ENCODE results near the gene SHISA5.

DNA sequence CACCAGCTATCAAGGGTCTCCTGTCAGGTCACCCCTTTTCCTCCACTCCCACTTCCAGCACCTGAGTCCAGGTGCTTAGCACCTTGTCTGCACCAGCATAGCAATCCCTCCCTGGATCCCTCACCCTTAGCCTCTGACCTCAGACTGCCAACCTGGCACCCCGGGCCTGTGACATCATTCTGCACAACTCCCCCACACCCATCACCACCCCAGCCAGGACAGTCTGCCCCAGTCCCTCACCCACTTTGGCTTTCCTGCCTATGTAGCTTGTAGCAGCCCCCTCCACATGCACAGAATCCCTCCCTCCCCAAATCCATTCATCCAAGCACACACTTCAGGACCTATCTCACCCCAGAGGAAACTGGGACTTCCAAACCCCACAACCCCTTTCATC, 73.3 kb downstream of the SHISA5 start:
- TF ChIP-seq, protein P1, sequence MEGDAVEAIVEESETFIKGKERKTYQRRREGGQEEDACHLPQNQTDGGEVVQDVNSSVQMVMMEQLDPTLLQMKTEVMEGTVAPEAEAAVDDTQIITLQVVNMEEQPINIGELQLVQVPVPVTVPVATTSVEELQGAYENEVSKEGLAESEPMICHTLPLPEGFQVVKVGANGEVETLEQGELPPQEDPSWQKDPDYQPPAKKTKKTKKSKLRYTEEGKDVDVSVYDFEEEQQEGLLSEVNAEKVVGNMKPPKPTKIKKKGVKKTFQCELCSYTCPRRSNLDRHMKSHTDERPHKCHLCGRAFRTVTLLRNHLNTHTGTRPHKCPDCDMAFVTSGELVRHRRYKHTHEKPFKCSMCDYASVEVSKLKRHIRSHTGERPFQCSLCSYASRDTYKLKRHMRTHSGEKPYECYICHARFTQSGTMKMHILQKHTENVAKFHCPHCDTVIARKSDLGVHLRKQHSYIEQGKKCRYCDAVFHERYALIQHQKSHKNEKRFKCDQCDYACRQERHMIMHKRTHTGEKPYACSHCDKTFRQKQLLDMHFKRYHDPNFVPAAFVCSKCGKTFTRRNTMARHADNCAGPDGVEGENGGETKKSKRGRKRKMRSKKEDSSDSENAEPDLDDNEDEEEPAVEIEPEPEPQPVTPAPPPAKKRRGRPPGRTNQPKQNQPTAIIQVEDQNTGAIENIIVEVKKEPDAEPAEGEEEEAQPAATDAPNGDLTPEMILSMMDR (IDR thresholded peaks at IDR 0.05) = no peak
- TF ChIP-seq POLR2A (IDR thresholded peaks at IDR 0.05; ENCODE audit: low read depth) = no peak
- no peak for TF ChIP-seq EP300 (IDR thresholded peaks at IDR 0.05)

Measured in esophagus muscularis mucosa (tissue), 4 donors.